HepG2 (cell line): ENCODE results near the gene MCAM. TPM values are rescaled to one million over a fixed set of nuclear protein-coding genes. Genes with fewer than 3 reads are reported as not detected.
A peak's percentile ranks its signal among the peaks of the same experiment; 100 is the strongest.

Experiments
- CC2D1A ChIP-seq: sonication (generic); formaldehyde crosslinking; IDR thresholded peaks from 2 replicates; pipeline ENCODE4 v1.8.1; 2023; ENCODE audit warnings: mild to moderate bottlenecking, missing genetic modification reagents
- HMGA1 ChIP-seq: sonication (generic); formaldehyde crosslinking; conservative IDR thresholded peaks from 2 replicates; pipeline ENCODE4 v1.4.0; 2020; ENCODE audit warnings: missing genetic modification reagents
- LCORL ChIP-seq, 2 experiments: fragments of 450-650 bp in 1 of 2; sonication (generic) in 1 of 2; formaldehyde crosslinking in 1 of 2; IDR thresholded peaks; 2 replicates each; pipeline versions ENCODE4 v1.5.0 to v1.6.1; 2017 to 2020; ENCODE audit warnings: antibody characterized with exemption in 1 of 2, missing genetic modification reagents in 1 of 2
- MAFF ChIP-seq: IDR thresholded peaks from 2 replicates; pipeline ENCODE4 v1.6.1; 2011; ENCODE audit warnings: low read depth, low read length, improper control_type of control experiment
- POLR2G ChIP-seq: fragments of 200-400 bp; formaldehyde crosslinking; IDR thresholded peaks from 2 replicates; pipeline ENCODE4 v1.6.1; 2018; ENCODE audit warnings: mild to moderate bottlenecking, low read depth, low read length, moderate library complexity
- SRY ChIP-seq: sonication (generic); formaldehyde crosslinking; IDR thresholded peaks from 2 replicates; pipeline ENCODE4 v1.8.0; 2022; ENCODE audit warnings: mild to moderate bottlenecking, missing genetic modification reagents
- THYN1 ChIP-seq: sonication (generic); formaldehyde crosslinking; IDR thresholded peaks from 2 replicates; pipeline ENCODE4 v1.8.1; 2023; ENCODE audit warnings: low read depth, mild to moderate bottlenecking, moderate library complexity, missing genetic modification reagents, borderline replicate concordance
- ZBTB3 ChIP-seq: sonication (generic); formaldehyde crosslinking; IDR thresholded peaks from 2 replicates; pipeline ENCODE4 v1.4.0; 2020; ENCODE audit warnings: low read depth, mild to moderate bottlenecking, moderate library complexity, missing genetic modification reagents, borderline replicate concordance
- ZC3H13 ChIP-seq: sonication (generic); formaldehyde crosslinking; IDR thresholded peaks from 2 replicates; pipeline ENCODE4 v1.8.1; 2023; ENCODE audit warnings: mild to moderate bottlenecking, missing genetic modification reagents, moderate library complexity
- ZFY ChIP-seq: sonication (generic); formaldehyde crosslinking; IDR thresholded peaks from 2 replicates; pipeline ENCODE4 v1.4.0; 2020; ENCODE audit warnings: missing genetic modification reagents
- ZNF468 ChIP-seq: sonication (generic); formaldehyde crosslinking; IDR thresholded peaks from 2 replicates; pipeline ENCODE4 v1.8.0; 2022; ENCODE audit warnings: mild to moderate bottlenecking, moderate library complexity, missing genetic modification reagents
- ZNF574 ChIP-seq: sonication (generic); formaldehyde crosslinking; IDR thresholded peaks from 2 replicates; pipeline ENCODE4 v1.4.0; 2020; ENCODE audit warnings: missing genetic modification reagents
- ZNF615 ChIP-seq: sonication (generic); formaldehyde crosslinking; IDR thresholded peaks from 2 replicates; pipeline ENCODE4 v1.5.0; 2020; ENCODE audit warnings: mild to moderate bottlenecking, missing genetic modification reagents, borderline replicate concordance
- ZNF703 ChIP-seq: sonication (generic); formaldehyde crosslinking; IDR thresholded peaks from 2 replicates; pipeline ENCODE4 v1.5.1; 2020; ENCODE audit warnings: missing genetic modification reagents, mild to moderate bottlenecking, moderate library complexity, borderline replicate concordance
- ZNF768 ChIP-seq: sonication (generic); formaldehyde crosslinking; IDR thresholded peaks from 2 replicates; pipeline ENCODE4 v1.4.0; 2020; ENCODE audit warnings: missing genetic modification reagents
- ZSCAN30 ChIP-seq: sonication (generic); formaldehyde crosslinking; IDR thresholded peaks from 2 replicates; pipeline ENCODE4 v1.5.0; 2020; ENCODE audit warnings: mild to moderate bottlenecking, missing genetic modification reagents
- polyA plus RNA-seq, 8 experiments: library from polyadenylated mRNA; depleted of rRNA in 3 of 8; stranded (reverse) in 7 of 8; unstranded in 1 of 8; fragments of >200 nt; fragmentation: Illumina TruSeq in 4 of 8; extraction: Trizol in 4 of 8; gene quantifications; 2 replicates each; pipeline versions ENCODE4 v1.2.1 to v1.2.3, GENCODE V29; 2011 to 2016; ENCODE audit warnings: low read depth in 4 of 8, missing spikeins in 1 of 8, mixed read lengths in 1 of 8; ENCODE audit not compliant: insufficient read depth in 1 of 8
- total RNA-seq, 5 experiments: library from RNA; depleted of rRNA; stranded (reverse); fragments of >200 nt; fragmentation: Illumina TruSeq; extraction: Trizol; gene quantifications; 2 replicates each; pipeline ENCODE4 v1.2.3, GENCODE V29; 2016; ENCODE audit warnings: low read depth in 1 of 5
- TF ChIP-seq, protein P1 (sequence below): sonication (generic); formaldehyde crosslinking; IDR thresholded peaks from 2 replicates; pipeline ENCODE4 v1.4.0; 2020; ENCODE audit warnings: mild to moderate bottlenecking, missing genetic modification reagents, borderline replicate concordance
- TF ChIP-seq, protein P2 (sequence below): IDR thresholded peaks from 2 replicates; pipeline ENCODE4 v1.6.1; 2016; ENCODE audit warnings: low read depth
- TF ChIP-seq, protein P3 (sequence below): sonication (generic); formaldehyde crosslinking; IDR thresholded peaks from 2 replicates; pipeline ENCODE4 v1.5.0; 2020; ENCODE audit warnings: mild to moderate bottlenecking, missing genetic modification reagents

MCAM gene
- total and polyA plus RNA-seq, 2 of the 13 experiments (the other 11 are each of a cell fraction or from before 2014, with no cell fraction given), result 12.1 to 15.2 TPM

DNA sequence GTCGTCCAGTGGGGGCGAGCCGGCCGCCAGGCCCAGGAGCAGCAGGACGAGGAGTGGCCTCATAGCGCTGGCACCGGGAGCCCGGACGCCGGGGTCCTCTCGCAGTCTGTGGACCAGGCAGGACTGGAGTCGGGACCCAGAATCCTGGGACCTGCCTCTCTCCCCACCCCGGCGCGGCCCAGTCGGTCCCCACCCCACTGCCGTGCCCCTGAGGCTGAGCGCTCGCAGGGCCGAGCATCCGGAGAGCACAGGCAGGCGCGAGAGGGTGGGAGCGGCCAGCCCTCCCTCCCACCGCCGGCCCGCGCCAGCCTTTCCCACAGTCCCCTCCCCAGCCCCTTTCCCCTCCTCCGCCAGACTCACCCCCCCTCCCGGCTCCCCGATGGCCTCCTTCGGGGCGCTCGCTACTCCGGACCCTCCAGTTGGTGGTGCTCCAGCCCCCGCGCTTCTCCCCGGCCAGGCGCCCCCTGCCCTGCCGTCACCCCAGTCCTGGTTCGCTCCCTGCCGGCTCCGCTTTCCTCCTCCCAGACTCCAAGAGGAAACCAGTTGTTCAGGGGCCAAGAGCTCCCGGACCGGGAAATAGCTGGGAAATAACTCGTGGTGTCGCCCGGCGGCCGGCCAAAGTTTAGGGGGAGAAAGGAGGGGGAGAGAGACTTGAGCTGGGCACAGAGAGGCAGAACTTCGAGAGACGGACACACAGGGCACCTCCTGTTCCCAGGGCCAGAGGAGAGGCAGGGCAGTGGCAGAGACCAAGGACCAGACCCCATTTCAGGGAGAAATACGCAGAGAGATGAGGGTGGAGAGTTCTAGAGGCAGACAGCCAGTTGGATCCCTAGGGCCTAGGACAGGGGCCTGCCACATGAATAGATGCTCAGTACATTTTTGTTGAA is 23.6 kb upstream of the MCAM start, which contains the start of gene C1QTNF5 (continued):
- TF ChIP-seq ZNF615 (no peak), ZSCAN30 (CRISPR knock-in tag) (no peak), MAFF (no peak), POLR2G (no peak), ZNF703 (CRISPR knock-in tag) (no peak), LCORL (IDR thresholded peaks at IDR 0.05) (no peak), LCORL (CRISPR knock-in tag; IDR thresholded peaks at IDR 0.05) (no peak), ZNF574 (CRISPR knock-in tag) (no peak), SRY (CRISPR knock-in tag) (no peak), ZBTB3 (no peak), ZFY (CRISPR knock-in tag) (0 out of 2 replicates have a peak, but pooled peaks have one; percentile 44), ZNF468 (CRISPR knock-in tag) (no peak), THYN1 (CRISPR knock-in tag) (no peak), CC2D1A (CRISPR knock-in tag) (no peak), HMGA1 (CRISPR knock-in tag) (no peak), ZNF768 (CRISPR knock-in tag) (peak; percentile 96), ZC3H13 (CRISPR knock-in tag) (0 out of 2 replicates have a peak, but pooled peaks have one; percentile 3)
- TF ChIP-seq, protein P1, sequence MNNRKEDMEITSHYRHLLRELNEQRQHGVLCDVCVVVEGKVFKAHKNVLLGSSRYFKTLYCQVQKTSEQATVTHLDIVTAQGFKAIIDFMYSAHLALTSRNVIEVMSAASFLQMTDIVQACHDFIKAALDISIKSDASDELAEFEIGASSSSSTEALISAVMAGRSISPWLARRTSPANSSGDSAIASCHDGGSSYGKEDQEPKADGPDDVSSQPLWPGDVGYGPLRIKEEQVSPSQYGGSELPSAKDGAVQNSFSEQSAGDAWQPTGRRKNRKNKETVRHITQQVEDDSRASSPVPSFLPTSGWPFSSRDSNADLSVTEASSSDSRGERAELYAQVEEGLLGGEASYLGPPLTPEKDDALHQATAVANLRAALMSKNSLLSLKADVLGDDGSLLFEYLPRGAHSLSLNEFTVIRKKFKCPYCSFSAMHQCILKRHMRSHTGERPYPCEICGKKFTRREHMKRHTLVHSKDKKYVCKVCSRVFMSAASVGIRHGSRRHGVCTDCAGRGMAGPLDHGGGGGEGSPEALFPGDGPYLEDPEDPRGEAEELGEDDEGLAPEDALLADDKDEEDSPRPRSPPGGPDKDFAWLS (CRISPR knock-in tag), result no peak
- TF ChIP-seq, protein P2, sequence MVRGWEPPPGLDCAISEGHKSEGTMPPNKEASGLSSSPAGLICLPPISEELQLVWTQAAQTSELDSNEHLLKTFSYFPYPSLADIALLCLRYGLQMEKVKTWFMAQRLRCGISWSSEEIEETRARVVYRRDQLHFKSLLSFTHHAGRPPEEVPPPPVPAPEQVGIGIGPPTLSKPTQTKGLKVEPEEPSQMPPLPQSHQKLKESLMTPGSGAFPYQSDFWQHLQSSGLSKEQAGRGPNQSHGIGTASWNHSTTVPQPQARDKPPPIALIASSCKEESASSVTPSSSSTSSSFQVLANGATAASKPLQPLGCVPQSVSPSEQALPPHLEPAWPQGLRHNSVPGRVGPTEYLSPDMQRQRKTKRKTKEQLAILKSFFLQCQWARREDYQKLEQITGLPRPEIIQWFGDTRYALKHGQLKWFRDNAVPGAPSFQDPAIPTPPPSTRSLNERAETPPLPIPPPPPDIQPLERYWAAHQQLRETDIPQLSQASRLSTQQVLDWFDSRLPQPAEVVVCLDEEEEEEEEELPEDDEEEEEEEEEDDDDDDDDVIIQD, result no peak
- TF ChIP-seq, protein P3, sequence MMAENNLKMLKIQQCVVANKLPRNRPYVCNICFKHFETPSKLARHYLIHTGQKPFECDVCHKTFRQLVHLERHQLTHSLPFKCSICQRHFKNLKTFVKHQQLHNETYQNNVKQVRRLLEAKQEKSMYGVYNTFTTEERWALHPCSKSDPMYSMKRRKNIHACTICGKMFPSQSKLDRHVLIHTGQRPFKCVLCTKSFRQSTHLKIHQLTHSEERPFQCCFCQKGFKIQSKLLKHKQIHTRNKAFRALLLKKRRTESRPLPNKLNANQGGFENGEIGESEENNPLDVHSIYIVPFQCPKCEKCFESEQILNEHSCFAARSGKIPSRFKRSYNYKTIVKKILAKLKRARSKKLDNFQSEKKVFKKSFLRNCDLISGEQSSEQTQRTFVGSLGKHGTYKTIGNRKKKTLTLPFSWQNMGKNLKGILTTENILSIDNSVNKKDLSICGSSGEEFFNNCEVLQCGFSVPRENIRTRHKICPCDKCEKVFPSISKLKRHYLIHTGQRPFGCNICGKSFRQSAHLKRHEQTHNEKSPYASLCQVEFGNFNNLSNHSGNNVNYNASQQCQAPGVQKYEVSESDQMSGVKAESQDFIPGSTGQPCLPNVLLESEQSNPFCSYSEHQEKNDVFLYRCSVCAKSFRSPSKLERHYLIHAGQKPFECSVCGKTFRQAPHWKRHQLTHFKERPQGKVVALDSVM (CRISPR knock-in tag), result no peak; the same call in 1 of the 2 replicates
